IMR-90 (cell line): ENCODE data around the gene DSP. TPM values are rescaled to one million over a fixed set of nuclear protein-coding genes. Genes with fewer than 3 reads are reported as not detected.

Experiments used
- ATAC-seq: fragments of 200-7000 bp; cut with Tn5 transposase; 2 replicates; pipeline ENCODE4 v1.9.1; 2020; ENCODE audit warnings: low read depth, mild to moderate bottlenecking, moderate library complexity
- BruUV-seq: library from RNA; stranded (reverse); fragments of 400-500 nt; replicated peaks from 2 replicates; lab custom pipeline; 2021; lab: Mats Ljungman, UMichigan
- CTCF ChIA-PET: fragments of 300-600 bp; formaldehyde crosslinking; extraction: SDS; loops from one replicate; lab custom pipeline; 2021; ENCODE audit warnings: antibody characterized with exemption; lab: Yijun Ruan, JAX
- POLR2A ChIA-PET: fragments of 300-600 bp; sonication (Branson Sonifier 250); formaldehyde crosslinking; loops from one replicate; lab custom pipeline; 2022; ENCODE audit warnings: antibody characterized with exemption; ENCODE audit not compliant: unreplicated experiment; lab: Charles Lee
- DNase-seq: peaks from one replicate; pipeline ENCODE4 v3.0.0; 2013
- H2AFZ ChIP-seq: replicated peaks from 2 replicates; pipeline ENCODE3; 2013; ENCODE audit warnings: low read length, mild to moderate bottlenecking; ENCODE audit not compliant: poor library complexity
- H2AK5ac ChIP-seq: 2 replicates; pipeline ENCODE4 v1.6.1; 2013; ENCODE audit warnings: low read depth, low read length, inconsistent platforms
- H2AK9ac ChIP-seq: replicated peaks from 2 replicates; pipeline ENCODE3; 2013; ENCODE audit warnings: mild to moderate bottlenecking, low read depth, low read length, moderate library complexity; ENCODE audit not compliant: poor library complexity
- H2BK120ac ChIP-seq: 2 replicates; pipeline ENCODE4 v1.6.1; 2013; ENCODE audit warnings: low read depth, low read length, inconsistent platforms
- H2BK15ac ChIP-seq: 3 replicates; pipeline ENCODE4 v1.6.1; 2013; ENCODE audit warnings: low read depth, low read length, inconsistent platforms
- H2BK20ac ChIP-seq: 2 replicates; pipeline ENCODE4 v1.6.1; 2013; ENCODE audit warnings: low read depth, mild to moderate bottlenecking, inconsistent platforms, low read length, moderate library complexity
- H2BK5ac ChIP-seq: 2 replicates; pipeline ENCODE4 v1.6.1; 2013; ENCODE audit warnings: mild to moderate bottlenecking, low read depth, low read length, inconsistent platforms; ENCODE audit not compliant: poor library complexity, severe bottlenecking
- H3K14ac ChIP-seq: replicated peaks from 2 replicates; pipeline ENCODE4 v1.6.1; 2013; ENCODE audit warnings: low read depth, low read length, inconsistent platforms
- H3K18ac ChIP-seq: 2 replicates; pipeline ENCODE4 v1.6.1; 2013; ENCODE audit warnings: low read depth, low read length, control low read depth
- H3K23ac ChIP-seq: 2 replicates; pipeline ENCODE4 v1.6.1; 2013; ENCODE audit warnings: low read depth, low read length, inconsistent platforms
- H3K27ac ChIP-seq: 2 replicates; pipeline ENCODE4 v1.5.1; 2013; ENCODE audit warnings: mild to moderate bottlenecking, control low read depth, low read length; ENCODE audit not compliant: insufficient read depth
- H3K27me3 ChIP-seq: 2 replicates; pipeline ENCODE4 v1.6.1; 2013; ENCODE audit warnings: low read length; ENCODE audit not compliant: control insufficient read depth, insufficient read depth
- H3K36me3 ChIP-seq: 2 replicates; pipeline ENCODE4 v1.6.1; 2013; ENCODE audit warnings: low read length, mixed read lengths; ENCODE audit not compliant: control insufficient read depth, insufficient read depth
- H3K4ac ChIP-seq: 2 replicates; pipeline ENCODE4 v1.6.1; 2013; ENCODE audit warnings: low read depth, low read length, inconsistent platforms
- H3K4me1 ChIP-seq: 2 replicates; pipeline ENCODE4 v1.6.1; 2013; ENCODE audit warnings: low read length, mixed read lengths; ENCODE audit not compliant: control insufficient read depth, insufficient read depth
- H3K4me2 ChIP-seq: 2 replicates; pipeline ENCODE4 v1.6.1; 2013; ENCODE audit warnings: low read depth, mild to moderate bottlenecking, control low read depth, low read length, moderate library complexity
- H3K4me3 ChIP-seq: 2 replicates; pipeline ENCODE4 v1.5.1; 2013; ENCODE audit warnings: low read depth, mild to moderate bottlenecking, control low read depth, low read length, moderate library complexity; ENCODE audit not compliant: insufficient read depth
- H3K56ac ChIP-seq: 2 replicates; pipeline ENCODE4 v1.6.1; 2013; ENCODE audit warnings: low read length, inconsistent platforms; ENCODE audit not compliant: insufficient read depth; ENCODE audit errors: extremely low read depth
- H3K79me1 ChIP-seq, 2 experiments: 2 replicates each; pipeline ENCODE4 v1.6.1; 2013; ENCODE audit warnings: low read length in 2 of 2, inconsistent platforms in 1 of 2, low read depth in 1 of 2
- H3K9ac ChIP-seq: 2 replicates; pipeline ENCODE4 v1.6.1; 2013; ENCODE audit warnings: low read depth, low read length, control low read depth
- H3K9me1 ChIP-seq: 2 replicates; pipeline ENCODE4 v1.6.1; 2013; ENCODE audit warnings: low read length, inconsistent platforms; ENCODE audit not compliant: insufficient read depth
- H3K9me3 ChIP-seq: 2 replicates; pipeline ENCODE4 v1.6.1; 2013; ENCODE audit warnings: low read length; ENCODE audit not compliant: control insufficient read depth, insufficient read depth
- H4K20me1 ChIP-seq: 2 replicates; pipeline ENCODE4 v1.6.1; 2013; ENCODE audit warnings: low read length, inconsistent platforms; ENCODE audit not compliant: insufficient read depth
- H4K5ac ChIP-seq: 2 replicates; pipeline ENCODE4 v1.6.1; 2013; ENCODE audit warnings: mild to moderate bottlenecking, low read depth, low read length, control low read depth
- H4K8ac ChIP-seq, 2 experiments: 2 replicates each; pipeline ENCODE4 v1.6.1; 2013; ENCODE audit warnings: low read depth in 2 of 2, low read length in 2 of 2, control low read depth in 1 of 2, inconsistent platforms in 1 of 2
- H4K91ac ChIP-seq: 2 replicates; pipeline ENCODE4 v1.6.1; 2013; ENCODE audit warnings: low read depth, low read length, inconsistent platforms; ENCODE audit not compliant: insufficient read depth
- BHLHE40 ChIP-seq: fragments of 150-350 bp; IDR thresholded peaks from 2 replicates; pipeline ENCODE4 v1.6.1; 2016; ENCODE audit warnings: mild to moderate bottlenecking, low read depth, low read length
- CTCF ChIP-seq: conservative IDR thresholded peaks from 2 replicates; pipeline ENCODE4 v1.5.1; 2012; ENCODE audit warnings: mild to moderate bottlenecking, low read depth, low read length, improper control_type of control experiment
- MAFK ChIP-seq: IDR thresholded peaks from 2 replicates; pipeline ENCODE4 v1.6.1; 2012; ENCODE audit warnings: low read depth, low read length, improper control_type of control experiment
- MAZ ChIP-seq: IDR thresholded peaks from 2 replicates; pipeline ENCODE4 v1.6.1; 2012; ENCODE audit warnings: low read depth, mild to moderate bottlenecking, low read length, improper control_type of control experiment, moderate library complexity, borderline replicate concordance
- MXI1 ChIP-seq: IDR thresholded peaks from 2 replicates; pipeline ENCODE4 v1.6.1; 2012; ENCODE audit warnings: low read depth, mild to moderate bottlenecking, low read length, moderate library complexity, borderline replicate concordance
- NFE2L2 ChIP-seq: fragments of 150-350 bp; IDR thresholded peaks from 2 replicates; pipeline ENCODE4 v1.6.1; 2016; ENCODE audit warnings: low read depth, mild to moderate bottlenecking, low read length
- POLR2A ChIP-seq: IDR thresholded peaks from 2 replicates; pipeline ENCODE4 v1.6.1; 2012; ENCODE audit warnings: mild to moderate bottlenecking, low read depth, low read length
- RCOR1 ChIP-seq: IDR thresholded peaks from 2 replicates; pipeline ENCODE4 v1.6.1; 2012; ENCODE audit warnings: mild to moderate bottlenecking, low read length, improper control_type of control experiment; ENCODE audit not compliant: insufficient replicate concordance
- SMC3 ChIP-seq: fragments of 150-350 bp; IDR thresholded peaks from 2 replicates; pipeline ENCODE4 v1.6.1; 2016; ENCODE audit warnings: low read depth, mild to moderate bottlenecking, antibody characterized with exemption, low read length, moderate library complexity
- WGBS, 2 experiments: methylation state at CpG; one replicate each; pipeline versions ENCODE4 v1.1.5 to v1.1.7; 2013; ENCODE audit warnings: missing lambda C conversion rate in 2 of 2; ENCODE audit not compliant: insufficient read length in 1 of 2; ENCODE audit errors: extremely low coverage in 2 of 2; 5-methylcytosine and 5-hydroxymethylcytosine counted together
- dilution Hi-C: fragments of 300-500 bp; cut with HindIII; formaldehyde crosslinking; loops from one replicate; pipeline ENCODE4 v1.14.3; 2018; ENCODE audit warnings: low sequenced_read_pairs; ENCODE audit not compliant: unreplicated experiment
- in situ Hi-C: fragments of 300-500 bp; cut with MboI; formaldehyde crosslinking; loops from 3 replicates; pipeline ENCODE4 v1.14.3; 2019; ENCODE audit warnings: low sequenced_read_pairs, inconsistent platforms, mixed read lengths
- intact Hi-C: fragments of 100-400 bp; cut with micrococcal nuclease; formaldehyde crosslinking; loops from 2 replicates; pipeline ENCODE4 v1.10.0; 2022
- polyA plus RNA-seq, 3 experiments: library from polyadenylated mRNA; depleted of rRNA; stranded (reverse); fragments of >200 nt; gene quantifications; 2 replicates each; pipeline ENCODE4 v1.2.3, GENCODE V29; 2012; ENCODE audit warnings: low replicate concordance in 1 of 3
- total RNA-seq: library from RNA; depleted of rRNA; stranded (reverse); fragments of >200 nt; gene quantifications from 2 replicates; pipeline ENCODE4 v1.2.3, GENCODE V29; 2012

The DSP gene
- total and polyA plus RNA-seq, 2 of the 4 experiments (the other 2 are of a cell fraction), result 7.1 to 20.1 TPM

- dilution Hi-C loops (no loop called here), intact Hi-C loops (loop anchor here (2.0 to 5.0 kb wide), 4 partner anchors 173 to 865 kb away; partner anchors contain the start of gene SSR1), in situ Hi-C loops (no loop called here)
- Histone ChIP-seq H2AFZ (no peak overlapping the region), H3K9ac (no peak overlapping the region), H3K27ac (no peak overlapping the region), H2BK5ac (no peak overlapping the region), H4K91ac (no peak overlapping the region), H2BK15ac (no peak overlapping the region), H3K23ac (no peak overlapping the region), H3K4me1 (peaks cover 8% of the 10 kb centered on the region), H3K36me3 (peaks cover 8% of the 10 kb centered on the region), H3K4me3 (no peak overlapping the region), H3K4me2 (peak overlapping the region; percentile 61; the same call in 1 of the 2 replicates), H2BK120ac (no peak overlapping the region), H3K9me1 (peaks cover 5% of the 10 kb centered on the region; the same call in 1 of the 2 replicates), H3K79me1 (peaks cover 11 to 26% of the 10 kb centered on the region in 2 experiments), H2AK9ac (no peak overlapping the region), H2BK20ac (no peak overlapping the region), H3K56ac (no peak overlapping the region), H3K18ac (no peak overlapping the region), H3K27me3 (no peaks in the 10 kb centered on the region), H4K5ac (no peak overlapping the region), H4K8ac (no peak overlapping the region), H3K14ac (no peak overlapping the region), H3K9me3 (no peaks in the 10 kb centered on the region), H4K20me1 (peaks cover 19% of the 10 kb centered on the region; the same call in 1 of the 2 replicates), H3K4ac (no peak overlapping the region), H2AK5ac (no peak overlapping the region)
- no TSS peak for BruUV-seq
- 100% methylated on average over 1 of the region's 5 CpGs; no CpG with 5 or more reads in 1 of the 2 experiments for WGBS, 2 experiments
- POLR2A ChIA-PET, result no interaction called here
- ATAC-seq (no peak), DNase-seq (no peak)
- no peak for TF ChIP-seq CTCF
- TF ChIP-seq POLR2A, result no peak
- no peak for TF ChIP-seq NFE2L2
- TF ChIP-seq BHLHE40, result no peak
- TF ChIP-seq RCOR1, result no peak
- TF ChIP-seq SMC3, result no peak
- TF ChIP-seq MXI1, result no peak
- no peak for TF ChIP-seq MAZ
- TF ChIP-seq MAFK, result no peak
- CTCF ChIA-PET, result interaction anchor here (0.5 to 0.7 kb wide), 2 partner anchors 7 to 24 kb away, joined by 3 read pairs; no protein-coding TSS in a partner anchor
These were observed 50.3 kb downstream of the DSP start for GRCh38 chr6:7591770-7592169.
